ENCODE measurements around the gene SART1.
"Not testable (repeated sequence)": the region's sequence is repeated elsewhere in the genome, so short reads cannot be mapped to it uniquely, and the experiment has no call there.

Gene SART1

DNA sequence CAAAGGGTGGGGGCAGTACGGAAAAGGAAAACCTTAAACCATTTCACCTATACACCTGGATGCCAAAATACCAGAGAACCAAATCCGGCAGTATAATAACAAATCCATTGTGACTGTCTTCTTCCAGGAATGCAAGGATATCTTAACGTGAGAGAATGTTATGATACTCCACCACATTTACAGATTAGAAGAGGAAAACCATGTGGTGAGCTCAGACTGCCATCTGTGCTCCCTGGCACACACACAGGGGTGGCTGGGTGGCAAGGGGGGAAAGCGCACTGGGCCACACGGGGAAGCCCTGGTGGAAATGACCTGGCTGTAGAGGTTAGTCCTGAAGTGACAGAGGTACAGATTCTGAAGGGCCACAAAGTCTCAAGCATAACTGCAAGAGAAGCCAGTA lies 30.5 kb downstream of the SART1 start:
- no peak for DNase-seq

DNA sequence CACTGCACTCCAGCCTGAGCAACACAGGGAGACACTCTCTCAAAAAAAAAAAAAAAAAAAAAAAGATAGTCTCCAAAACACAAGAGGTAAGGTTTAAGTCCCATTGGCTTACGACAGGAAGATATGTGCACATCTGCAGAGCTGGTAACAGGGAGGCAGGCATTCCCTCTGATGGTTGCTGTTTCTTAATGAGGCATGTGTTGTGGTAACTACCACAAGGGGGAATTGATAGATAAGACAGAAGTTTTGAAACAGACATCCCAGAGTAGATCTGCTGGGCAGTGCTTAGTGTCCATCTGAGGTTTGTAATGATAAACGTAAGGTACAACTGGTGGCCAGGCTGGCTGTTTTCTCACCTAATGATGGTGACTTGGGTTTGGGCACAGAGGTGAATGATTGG lies 35.8 kb downstream of the SART1 start:
- DNase-seq, result no peak

GRCh38 chr11:66001942-66002647 lies 40.6 kb downstream of the SART1 start, which contains the start of the genes BANF1 and EIF1AD:
Gene BANF1 (plus strand): TSS chr11:66002503. CDS start chr11:66003251, 748 bp downstream.
Gene EIF1AD (minus strand): TSS chr11:66002157. CDS start chr11:66000389, 1,768 bp downstream.
- DNase-seq, result peak; percentile 99

- no peak for DNase-seq
These were observed 41.2 kb downstream of the SART1 start for GRCh38 chr11:66002648-66003225.

DNA sequence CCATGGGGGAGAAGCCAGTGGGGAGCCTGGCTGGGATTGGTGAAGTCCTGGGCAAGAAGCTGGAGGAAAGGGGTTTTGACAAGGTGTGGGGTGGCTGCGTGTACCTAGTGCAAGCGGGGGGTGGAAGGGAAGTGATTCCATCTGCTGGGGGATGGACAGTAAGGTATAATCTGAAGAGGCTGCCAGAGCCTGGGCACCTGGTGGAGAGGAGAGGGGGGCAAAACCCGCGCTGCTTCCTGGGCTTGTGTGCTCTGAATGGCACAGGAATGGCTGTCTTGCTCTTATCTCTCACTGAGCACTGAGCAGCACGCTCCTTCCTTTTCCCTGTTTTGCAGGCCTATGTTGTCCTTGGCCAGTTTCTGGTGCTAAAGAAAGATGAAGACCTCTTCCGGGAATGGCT lies 41.8 kb downstream of the SART1 start:
- no peak for DNase-seq

DNA sequence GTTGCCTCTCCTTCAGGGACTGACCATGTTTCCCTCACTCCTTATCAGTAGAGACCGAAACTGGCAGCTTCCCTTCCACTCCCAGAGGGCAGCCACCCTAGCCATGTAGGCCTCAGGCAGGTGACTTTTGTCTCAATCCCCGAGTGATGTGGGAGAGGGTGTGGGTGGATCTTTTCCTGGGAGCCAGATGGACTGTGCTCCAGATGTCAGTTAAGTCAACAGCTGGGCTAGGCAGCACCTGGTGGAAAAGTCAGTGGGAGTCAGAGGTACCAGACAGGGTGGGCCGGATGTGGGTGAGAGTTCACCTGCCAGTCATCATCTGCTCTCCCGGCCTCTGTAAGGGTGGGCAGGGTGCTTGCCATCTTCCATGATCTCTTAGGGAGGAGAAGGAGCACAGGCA lies 42.7 kb downstream of the SART1 start:
- no peak for DNase-seq

DNA sequence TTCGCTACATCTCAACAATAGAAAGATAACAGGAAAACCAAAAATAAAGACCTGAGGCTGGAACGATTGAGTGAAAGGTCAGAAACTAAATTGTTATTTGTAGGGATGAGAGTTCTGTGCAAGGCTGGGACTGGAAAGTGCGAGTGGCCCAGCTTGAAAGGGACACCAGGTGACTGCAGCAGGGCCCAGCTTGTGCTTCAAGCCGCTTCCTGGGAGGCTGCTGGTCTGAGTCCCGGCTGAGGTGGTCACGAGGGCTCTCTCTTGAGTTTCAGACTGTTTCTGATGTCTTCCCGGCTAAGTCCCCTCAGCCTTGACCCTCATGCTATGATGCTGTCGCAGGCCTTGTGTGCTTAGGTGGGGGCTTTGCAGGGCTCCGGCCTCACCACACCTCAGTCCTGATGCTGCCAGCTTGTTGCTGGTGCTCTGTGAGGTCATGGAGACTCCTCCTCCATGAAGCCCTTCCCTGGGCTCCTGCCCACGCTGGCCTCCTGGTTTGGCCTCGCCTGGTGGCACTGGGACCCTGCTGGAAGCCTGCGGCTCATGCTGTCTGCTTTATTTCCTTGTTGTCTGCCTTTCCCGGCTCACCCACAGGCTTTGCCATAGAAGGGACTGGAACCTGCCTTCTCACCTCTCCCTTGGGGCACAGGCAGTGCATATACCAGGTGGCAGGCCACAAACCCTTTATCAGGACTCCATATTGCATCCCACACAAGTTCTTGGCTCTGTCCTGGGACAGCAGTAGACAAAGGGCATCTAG lies 44.8 kb downstream of the SART1 start:
- no peak for DNase-seq

DNA sequence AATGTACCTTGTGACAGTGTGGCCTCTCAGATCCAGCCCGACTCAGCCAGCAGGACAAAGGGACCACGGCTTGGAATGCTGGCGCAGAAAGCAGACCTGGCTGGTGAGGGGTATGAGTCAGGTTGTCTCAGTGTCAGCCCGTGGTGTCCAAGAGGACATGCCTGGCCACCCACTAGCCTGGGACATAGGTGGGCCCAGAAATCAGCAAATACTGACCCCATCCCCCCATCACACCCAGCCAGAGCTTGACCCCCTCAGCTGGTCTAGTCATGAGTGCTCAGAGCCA lies 45.3 kb downstream of the SART1 start:
- DNase-seq, result no peak

- no peak for DNase-seq
These were observed 45.7 kb downstream of the SART1 start for GRCh38 chr11:66007201-66007634.

GRCh38 chr11:66008095-66008467 lies 46.5 kb downstream of the SART1 start:
- no peak for DNase-seq

GRCh38 chr11:66008468-66009101 lies 47.1 kb downstream of the SART1 start:
- DNase-seq, result no peak

DNA sequence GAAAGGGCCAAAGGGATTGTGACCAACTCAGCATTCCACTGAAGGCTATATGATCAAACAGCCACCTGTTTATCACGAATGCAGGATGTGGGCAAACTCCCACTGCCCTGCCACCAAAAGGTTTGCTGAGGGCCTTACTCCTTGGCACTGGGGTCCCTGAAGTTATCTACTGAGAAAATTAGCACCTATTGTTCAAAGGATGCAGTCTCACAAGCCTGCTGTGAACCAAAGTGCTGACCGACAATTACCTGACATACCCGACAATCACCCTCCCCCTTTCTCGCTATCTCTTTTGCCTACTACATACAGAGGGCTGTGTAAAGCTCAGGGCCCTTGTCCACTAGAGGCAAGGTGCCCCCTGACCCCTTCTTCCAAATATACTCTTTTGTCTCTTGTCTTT lies 48.5 kb downstream of the SART1 start:
- not testable (repeated sequence) for DNase-seq

- peak; percentile 72 for DNase-seq
These were observed 49.8 kb downstream of the SART1 start for GRCh38 chr11:66011239-66011784.

GRCh38 chr11:66011785-66012303 lies 50.3 kb downstream of the SART1 start, which contains the start of gene CST6:
Gene CST6 (plus strand): TSS chr11:66012008. CDS start chr11:66012045, 37 bp downstream.
- no peak for DNase-seq

GRCh38 chr11:66012371-66012945 lies 50.9 kb downstream of the SART1 start:
- no peak for DNase-seq

- no peak for DNase-seq
These were observed 51.6 kb downstream of the SART1 start for GRCh38 chr11:66012946-66013761.

DNA sequence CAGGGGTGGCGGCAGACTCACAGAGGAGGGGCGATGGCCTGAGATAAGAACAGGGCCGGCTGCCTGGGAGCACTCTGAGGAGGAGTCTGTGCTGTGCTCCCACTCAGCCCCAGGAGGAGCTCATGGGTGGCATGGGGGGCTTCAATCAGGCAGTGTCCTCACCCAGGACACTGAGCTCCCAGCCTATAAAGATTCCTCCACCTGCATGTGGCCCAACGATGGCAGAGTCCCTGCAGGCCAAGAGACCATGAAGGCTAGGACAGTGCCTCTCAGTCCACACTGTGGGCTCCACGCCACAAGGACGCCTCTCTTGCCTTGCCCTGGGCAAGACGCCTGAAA lies 52.2 kb downstream of the SART1 start:
- DNase-seq, result no peak

DNA sequence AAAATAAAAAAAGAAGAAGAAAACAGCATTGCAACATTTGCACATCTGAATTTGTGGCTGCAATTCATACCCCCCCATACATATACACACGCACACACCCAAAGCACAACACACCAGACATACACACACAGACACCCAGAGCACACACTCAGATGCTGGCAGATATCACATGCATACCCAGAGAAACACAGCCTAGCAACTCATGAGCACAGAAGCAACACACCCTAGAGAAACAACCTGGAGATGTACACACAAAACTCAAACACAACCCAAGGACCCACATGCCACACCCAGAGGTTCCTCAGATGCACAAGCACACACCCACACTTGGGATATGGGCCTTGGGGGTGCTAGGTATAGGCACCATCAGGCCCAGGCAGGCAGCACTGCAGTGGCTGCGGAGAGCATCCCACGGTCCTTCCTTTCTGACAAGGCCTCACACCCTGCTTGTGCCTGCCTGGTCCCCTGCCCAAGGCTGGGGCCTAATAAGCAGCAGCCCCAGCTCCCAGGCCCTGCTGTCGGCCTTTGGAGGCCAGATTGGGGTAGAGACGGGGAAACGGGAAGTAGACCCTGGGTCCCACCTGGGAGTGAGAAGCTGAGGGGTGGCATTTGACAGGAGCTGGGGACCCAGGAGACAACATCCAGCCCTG lies 53.4 kb downstream of the SART1 start:
- no peak for DNase-seq

DNA sequence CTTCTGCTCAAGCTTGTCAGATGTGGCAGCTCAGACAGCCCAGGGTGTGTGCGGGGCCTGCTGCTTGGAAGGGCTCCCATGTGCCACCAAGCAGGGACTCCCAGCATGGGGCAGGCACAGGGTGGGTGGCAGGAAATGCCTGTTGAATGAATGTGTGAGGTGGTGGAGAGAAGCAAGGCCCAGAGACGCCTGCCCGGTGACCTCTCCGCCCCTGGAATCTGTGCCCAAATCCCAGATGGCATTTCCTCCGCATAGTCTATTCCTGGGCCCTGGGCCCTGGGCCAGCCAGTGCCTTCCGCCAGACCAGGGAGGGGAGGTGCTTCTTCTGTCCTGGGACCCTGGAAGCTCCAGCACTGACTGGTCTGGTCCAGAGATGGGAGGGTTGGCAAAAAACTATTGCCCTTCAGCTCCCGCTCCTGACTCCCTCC lies 53.9 kb downstream of the SART1 start:
- peak; percentile 90 for DNase-seq

DNA sequence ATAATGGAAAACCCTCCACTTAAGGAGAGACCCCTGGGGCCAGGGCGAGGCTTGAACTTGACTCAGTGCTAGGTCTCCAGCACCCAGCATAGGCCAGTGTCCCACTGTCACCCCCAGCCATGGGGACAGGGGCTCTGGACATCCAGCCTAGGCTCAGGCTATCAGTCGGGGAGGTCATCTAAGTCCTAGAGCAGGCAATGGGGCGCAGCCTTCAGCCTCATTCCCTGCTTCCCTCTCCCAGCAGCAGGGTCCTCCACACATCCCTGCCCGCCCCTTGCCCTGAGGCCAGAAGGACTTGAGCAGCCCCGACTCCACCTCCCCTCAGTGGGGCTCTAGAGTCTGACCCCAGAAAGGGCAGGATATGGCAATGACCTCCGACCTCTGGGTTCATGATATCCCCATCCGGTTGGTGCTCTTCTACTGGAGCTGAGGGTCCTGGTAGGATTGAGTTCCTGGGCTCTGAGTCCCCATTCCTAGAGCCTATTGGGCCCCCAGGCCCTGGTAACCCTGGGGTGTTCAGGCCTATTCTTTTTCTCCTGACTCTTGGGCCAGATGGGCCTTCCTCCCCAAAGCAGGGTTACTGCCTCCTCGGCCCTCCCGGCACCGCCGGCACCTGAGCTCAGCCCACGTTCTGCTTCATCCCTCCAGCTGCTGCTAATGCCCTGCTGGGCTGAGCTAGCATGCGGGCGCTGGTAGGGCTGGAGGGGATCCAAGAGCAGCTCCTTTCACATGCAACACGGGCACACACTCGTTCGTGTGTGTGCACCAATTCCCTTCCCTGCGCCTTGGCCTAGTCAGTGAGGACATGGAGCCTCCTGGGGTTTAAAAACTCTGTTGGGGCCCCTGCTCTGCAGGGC lies 54.6 kb downstream of the SART1 start:
- no peak for DNase-seq
